Left ventricle myocardium inferior (tissue), 1 donor: Measurements from ENCODE around the gene SLC12A7. TPM values are rescaled to one million over a fixed set of nuclear protein-coding genes. Genes with fewer than 3 reads are reported as not detected.
"Not testable (repeated sequence)": the region's sequence is repeated elsewhere in the genome, so short reads cannot be mapped to it uniquely, and the experiment has no call there.

Experiments used
- DNase-seq: peaks from one replicate; pipeline ENCODE4 v3.0.0-alpha.2; 2020
- H3K27ac ChIP-seq: fragments of 200-600 bp; replicated peaks from 2 replicates; pipeline ENCODE4 v1.8.0; 2021
- H3K27me3 ChIP-seq: fragments of 200-600 bp; 2 replicates; pipeline ENCODE4 v1.8.0; 2021; ENCODE audit warnings: low read depth
- H3K36me3 ChIP-seq: fragments of 200-600 bp; 2 replicates; pipeline ENCODE4 v1.8.0; 2021
- H3K4me1 ChIP-seq: fragments of 200-600 bp; 2 replicates; pipeline ENCODE4 v1.8.0; 2021
- H3K4me3 ChIP-seq: fragments of 200-600 bp; 2 replicates; pipeline ENCODE4 v1.8.0; 2021; ENCODE audit warnings: mild to moderate bottlenecking, moderate library complexity
- H3K9me3 ChIP-seq: fragments of 200-600 bp; replicated peaks from 2 replicates; pipeline ENCODE4 v1.8.0; 2021
- CTCF ChIP-seq: fragments of 200-600 bp; IDR thresholded peaks from 2 replicates; pipeline ENCODE4 v1.8.0; 2021; ENCODE audit warnings: antibody characterized with exemption, mild to moderate bottlenecking, borderline replicate concordance
- intact Hi-C: fragments of 100-400 bp; cut with micrococcal nuclease; formaldehyde crosslinking; loops from one replicate; pipeline ENCODE4 v1.11.0; 2022
- total RNA-seq: library from RNA; stranded (reverse); fragmentation: NEBNext Ultra II Directional; extraction: Animal tissue kit (Norgen Biotek cat#: 25700); gene quantifications from one replicate; pipeline ENCODE4 v1.2.1, GENCODE V29; 2021
- donor health status: DM: no; HTN: yes; CAD: no; lungs with severe emphysema.

Gene SLC12A7
- total RNA-seq, 1 donor from 2014 or later, result 140 TPM

GRCh38 chr5:1064383-1065142 lies 47.3 kb downstream of the SLC12A7 start:
- H3K9me3 ChIP-seq, result no peaks in the 10 kb centered on the region
- H3K4me3 ChIP-seq, result no peak overlapping the region
- intact Hi-C loops, result no loop called here
- H3K27ac ChIP-seq, result no peak overlapping the region
- DNase-seq, result peak; percentile 6
- no peaks in the 10 kb centered on the region for H3K27me3 ChIP-seq
- peaks cover 84% of the 10 kb centered on the region for H3K36me3 ChIP-seq
- TF ChIP-seq CTCF, result no peak
- peaks cover 24% of the 10 kb centered on the region for H3K4me1 ChIP-seq

- intact Hi-C loops, result no loop called here
Observed at GRCh38 chr5:1063661-1064382, 48.0 kb downstream of the SLC12A7 start.

GRCh38 chr5:1062761-1063568 lies 48.9 kb downstream of the SLC12A7 start:
- DNase-seq, result peak; percentile 10
- H3K27ac ChIP-seq, result no peak overlapping the region
- no peaks in the 10 kb centered on the region for H3K9me3 ChIP-seq
- H3K4me1 ChIP-seq, result peaks cover 9% of the 10 kb centered on the region
- H3K27me3 ChIP-seq, result no peaks in the 10 kb centered on the region
- TF ChIP-seq CTCF, result no peak
- peaks cover 87% of the 10 kb centered on the region for H3K36me3 ChIP-seq
- intact Hi-C loops, result no loop called here
- no peak overlapping the region for H3K4me3 ChIP-seq

More at GRCh38 chr5:1063661-1064382, 48.0 kb downstream of the SLC12A7 start:
- Histone ChIP-seq H3K4me3 (no peak overlapping the region), H3K27ac (no peak overlapping the region), H3K4me1 (peaks cover 18% of the 10 kb centered on the region), H3K9me3 (no peaks in the 10 kb centered on the region), H3K36me3 (peaks cover 84% of the 10 kb centered on the region), H3K27me3 (no peaks in the 10 kb centered on the region)
- DNase-seq, result peak; percentile 12
- TF ChIP-seq CTCF, result no peak

GRCh38 chr5:1061916-1062315 lies 49.9 kb downstream of the SLC12A7 start:
- no peaks in the 10 kb centered on the region for H3K9me3 ChIP-seq
- no peaks in the 10 kb centered on the region for H3K27me3 ChIP-seq
- no peak overlapping the region for H3K4me3 ChIP-seq
- peak; percentile 12 for DNase-seq
- no peak overlapping the region for H3K27ac ChIP-seq
- intact Hi-C loops, result no loop called here
- peaks cover 87% of the 10 kb centered on the region for H3K36me3 ChIP-seq
- H3K4me1 ChIP-seq, result no peaks in the 10 kb centered on the region
- no peak for TF ChIP-seq CTCF

GRCh38 chr5:1061292-1061691 lies 50.6 kb downstream of the SLC12A7 start:
- H3K27ac ChIP-seq, DNase-seq, H3K4me1 ChIP-seq, H3K4me3 ChIP-seq, H3K9me3 ChIP-seq, H3K27me3 ChIP-seq, intact Hi-C loops: not testable (repeated sequence)
- H3K36me3 ChIP-seq, result peaks cover 88% of the 10 kb centered on the region
